Amniotic stem cell (primary cell): ENCODE data around the gene FOSL1.
A peak's percentile ranks its signal among the peaks of the same experiment; 100 is the strongest.

Source experiments
- DNase-seq: peaks from one replicate; lab custom pipeline; 2025; lab: John Stamatoyannopoulos, UW

The FOSL1 gene

DNA sequence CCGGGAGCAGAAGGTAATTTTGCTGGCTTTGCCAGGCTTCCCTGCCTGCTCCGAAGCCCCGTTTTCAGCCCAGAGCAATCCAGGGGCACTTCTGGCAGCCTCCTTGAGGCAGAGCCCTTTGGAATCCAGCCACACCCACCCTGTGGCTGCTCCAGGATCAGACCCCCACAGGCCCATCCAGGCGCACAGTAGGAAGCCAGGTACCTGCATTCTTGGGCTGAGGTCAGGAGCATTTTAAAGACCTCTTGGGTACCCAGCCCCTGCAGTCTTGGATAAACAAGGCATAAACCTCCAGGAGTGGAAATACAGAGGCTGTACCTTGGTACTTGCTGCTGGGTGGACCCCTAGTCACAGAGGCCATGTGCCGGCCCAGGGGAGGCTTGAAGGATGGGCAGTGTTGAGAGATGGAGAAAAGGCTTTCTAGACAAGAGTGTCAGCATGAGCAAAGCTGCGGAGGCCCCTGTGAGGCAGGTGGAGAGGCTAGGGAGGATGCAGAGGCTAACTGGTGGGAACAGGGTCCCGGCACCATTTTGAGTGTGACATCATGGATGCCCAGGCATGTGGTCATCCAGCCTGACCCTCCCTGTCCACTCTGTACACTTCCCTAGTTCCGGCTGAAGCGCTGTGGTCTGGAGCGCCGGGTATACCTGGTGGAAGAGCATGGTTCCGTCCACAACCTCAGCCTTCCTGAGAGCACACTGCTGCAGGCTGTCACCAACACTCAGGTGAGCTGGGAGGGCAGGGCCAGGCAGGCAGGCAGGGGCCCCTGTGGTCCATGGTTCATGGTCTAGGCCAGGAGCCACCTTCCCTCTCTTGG, 36.1 kb downstream of the FOSL1 start:
- no peak for DNase-seq

DNA sequence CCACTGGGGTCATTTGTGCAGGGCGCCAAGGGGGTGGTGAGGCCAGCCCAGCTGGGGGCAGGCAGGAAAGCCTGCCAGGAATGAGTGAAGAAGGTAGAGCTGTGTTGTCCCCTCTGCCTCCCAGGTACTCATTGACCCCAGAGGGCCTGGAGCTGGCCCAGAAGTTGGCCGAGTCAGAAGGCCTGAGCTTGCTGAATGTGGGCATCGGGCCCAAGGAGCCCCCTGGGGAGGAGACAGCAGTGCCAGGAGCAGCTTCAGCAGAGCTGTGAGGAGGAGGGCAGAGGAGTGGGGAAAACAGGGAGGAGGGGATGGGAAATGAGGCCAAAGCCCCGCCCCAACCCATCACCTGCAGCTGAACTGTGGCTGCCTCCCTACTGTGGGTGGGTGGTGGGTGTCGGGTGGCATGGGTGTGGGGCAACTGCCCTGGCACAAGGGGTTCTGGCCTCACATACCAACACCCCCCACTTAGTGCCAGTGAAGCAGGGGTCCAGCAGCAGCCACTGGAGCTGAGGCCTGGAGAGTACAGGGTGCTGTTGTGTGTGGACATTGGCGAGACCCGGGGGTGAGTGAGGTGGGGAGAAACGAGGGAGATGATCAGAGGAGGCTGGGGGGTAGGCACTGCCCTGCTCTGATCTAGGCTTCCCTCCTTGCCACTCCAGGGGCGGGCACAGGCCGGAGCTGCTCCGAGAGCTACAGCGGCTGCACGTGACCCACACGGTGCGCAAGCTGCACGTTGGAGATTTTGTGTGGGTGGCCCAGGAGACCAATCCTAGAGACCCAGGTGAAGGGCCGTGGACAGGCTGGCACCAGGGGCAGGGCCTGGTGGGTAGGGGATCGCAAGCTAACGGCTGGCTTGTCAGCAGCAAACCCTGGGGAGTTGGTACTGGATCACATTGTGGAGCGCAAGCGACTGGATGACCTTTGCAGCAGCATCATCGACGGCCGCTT, 37.0 kb downstream of the FOSL1 start:
- DNase-seq, result no peak

DNA sequence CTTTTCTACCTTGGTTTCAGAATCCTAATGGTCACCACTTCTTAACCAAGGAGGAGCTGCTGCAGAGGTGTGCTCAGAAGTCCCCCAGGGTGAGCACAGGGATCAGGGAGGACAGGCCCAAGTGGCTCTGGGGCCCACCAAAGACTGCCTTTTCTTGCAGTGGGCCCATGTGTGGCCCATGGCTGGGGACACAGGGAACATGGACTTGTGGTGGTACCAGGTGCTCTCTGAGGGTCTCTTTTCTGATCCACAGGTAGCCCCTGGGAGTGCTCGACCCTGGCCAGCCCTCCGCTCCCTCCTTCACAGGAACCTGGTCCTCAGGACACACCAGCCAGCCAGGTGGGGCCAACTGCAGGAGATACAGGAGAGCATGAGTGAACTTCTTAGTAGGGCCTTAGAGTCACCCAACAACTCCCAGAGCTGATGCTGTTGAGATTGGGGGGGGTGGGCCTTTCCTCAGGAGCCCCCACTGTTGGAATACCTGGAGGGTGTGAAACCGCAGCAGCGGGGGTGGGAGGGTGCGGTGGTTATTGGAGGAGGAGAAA, 37.9 kb downstream of the FOSL1 start:
- no peak for DNase-seq

DNA sequence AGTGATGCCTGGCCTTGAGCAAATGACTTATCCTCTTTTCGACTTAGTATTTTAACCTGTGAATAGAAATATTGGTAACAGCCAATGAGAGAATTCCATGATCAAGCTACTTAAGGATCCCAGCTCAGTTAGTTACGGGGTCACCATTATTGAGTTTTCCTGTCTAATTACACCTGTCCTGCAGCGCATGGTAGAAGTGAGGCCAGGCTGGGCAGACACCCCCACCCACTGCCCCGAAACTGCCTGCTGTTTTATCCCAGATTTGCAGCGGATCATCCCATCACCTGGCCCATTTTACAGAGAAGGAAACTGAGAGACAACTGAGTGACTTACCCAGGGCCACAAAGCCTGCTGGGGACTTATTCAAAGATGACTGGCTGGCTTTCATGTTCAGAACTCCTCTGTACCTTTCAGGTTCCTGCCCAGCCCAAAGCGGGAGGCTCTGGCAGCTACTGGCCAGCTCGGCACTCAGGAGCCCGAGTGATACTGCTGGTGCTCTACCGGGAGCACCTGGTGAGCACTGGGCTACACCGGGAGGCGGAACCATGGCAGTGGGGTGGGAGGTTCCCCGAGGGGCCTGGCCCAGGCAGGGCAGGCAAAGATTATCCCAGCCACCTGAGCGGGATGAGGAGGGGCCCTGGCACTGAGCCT, 38.5 kb downstream of the FOSL1 start:
- no peak for DNase-seq

DNA sequence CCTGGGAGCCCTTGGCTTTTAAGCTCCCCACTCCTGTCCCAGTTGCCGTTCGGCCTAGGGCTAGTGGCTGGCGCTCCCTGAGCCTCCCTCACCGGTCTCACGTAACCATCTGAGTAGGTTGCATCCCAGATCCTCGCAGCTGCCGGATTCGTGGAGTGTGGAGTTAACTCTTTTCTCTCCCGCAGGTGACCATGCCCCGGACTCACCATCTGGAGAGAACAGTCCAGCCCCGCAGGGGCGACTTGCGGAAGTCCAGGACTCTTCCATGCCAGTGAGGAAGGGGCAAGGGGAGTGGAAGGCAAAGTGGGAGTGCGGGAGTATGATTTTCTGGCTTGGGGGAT, 39.1 kb downstream of the FOSL1 start:
- DNase-seq, result no peak

DNA sequence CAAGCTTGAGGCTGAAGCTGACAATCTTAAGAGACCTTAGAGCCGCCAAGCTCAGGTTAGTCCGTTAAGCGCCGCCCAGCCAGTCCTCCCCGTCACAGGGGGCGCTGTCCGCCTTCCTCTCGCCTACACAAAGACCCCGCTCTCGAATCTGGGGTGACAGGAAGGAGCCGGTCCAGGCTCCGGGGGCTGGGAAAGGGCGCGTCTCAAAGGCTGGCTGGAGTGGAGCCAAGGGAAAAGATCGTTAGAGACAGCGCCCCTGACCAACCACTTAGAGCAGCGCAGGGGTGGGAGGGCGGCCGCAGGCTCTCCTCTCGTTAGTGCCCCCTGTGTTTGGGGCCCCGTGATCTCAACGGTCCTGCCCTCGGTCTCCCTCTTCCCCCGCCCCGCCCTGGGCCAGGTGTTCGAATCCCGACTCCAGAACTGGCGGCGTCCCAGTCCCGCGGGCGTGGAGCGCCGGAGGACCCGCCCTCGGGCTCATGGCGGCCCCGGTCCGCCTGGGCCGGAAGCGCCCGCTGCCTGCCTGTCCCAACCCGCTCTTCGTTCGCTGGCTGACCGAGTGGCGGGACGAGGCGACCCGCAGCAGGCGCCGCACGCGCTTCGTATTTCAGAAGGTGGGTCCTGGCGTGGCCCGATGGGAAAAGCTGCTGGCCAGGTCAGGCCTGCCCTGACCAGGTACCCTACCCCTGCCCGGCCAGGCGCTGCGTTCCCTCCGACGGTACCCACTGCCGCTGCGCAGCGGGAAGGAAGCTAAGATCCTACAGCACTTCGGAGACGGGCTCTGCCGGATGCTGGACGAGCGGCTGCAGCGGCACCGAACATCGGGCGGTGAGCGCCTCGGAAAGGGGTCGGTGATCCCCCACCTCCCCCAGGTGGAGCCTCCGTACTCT, 39.7 kb downstream of the FOSL1 start, which contains the start of gene MUS81:
MUS81 (plus strand) TSS at position 156 of the 887 bp plus-strand sequence; CDS start at position 477, 321 bp downstream.
- DNase-seq, result peak; percentile 98

DNA sequence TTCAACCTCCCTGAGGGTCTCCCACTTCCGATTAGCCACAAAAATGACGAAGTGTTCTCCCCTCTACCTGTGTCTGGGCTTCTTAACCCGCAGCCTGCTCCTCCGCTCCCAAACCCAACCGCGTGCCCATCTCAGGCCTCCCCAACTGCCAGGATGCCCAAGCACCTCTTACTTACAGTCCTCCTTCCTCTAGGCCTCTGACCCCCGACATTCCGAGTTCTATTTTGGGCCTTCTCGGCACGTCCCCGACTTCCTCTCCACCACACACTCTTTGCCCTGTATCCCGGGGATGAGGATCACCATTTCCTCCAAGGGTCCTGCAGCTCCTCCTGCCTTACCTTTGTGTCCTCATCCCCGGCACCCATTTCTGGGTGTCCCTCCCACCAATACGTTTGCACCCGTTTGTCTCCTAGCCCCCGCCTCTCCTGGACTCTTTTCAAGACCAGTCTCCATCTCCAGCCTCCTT, 40.3 kb downstream of the FOSL1 start:
- no peak for DNase-seq

DNA sequence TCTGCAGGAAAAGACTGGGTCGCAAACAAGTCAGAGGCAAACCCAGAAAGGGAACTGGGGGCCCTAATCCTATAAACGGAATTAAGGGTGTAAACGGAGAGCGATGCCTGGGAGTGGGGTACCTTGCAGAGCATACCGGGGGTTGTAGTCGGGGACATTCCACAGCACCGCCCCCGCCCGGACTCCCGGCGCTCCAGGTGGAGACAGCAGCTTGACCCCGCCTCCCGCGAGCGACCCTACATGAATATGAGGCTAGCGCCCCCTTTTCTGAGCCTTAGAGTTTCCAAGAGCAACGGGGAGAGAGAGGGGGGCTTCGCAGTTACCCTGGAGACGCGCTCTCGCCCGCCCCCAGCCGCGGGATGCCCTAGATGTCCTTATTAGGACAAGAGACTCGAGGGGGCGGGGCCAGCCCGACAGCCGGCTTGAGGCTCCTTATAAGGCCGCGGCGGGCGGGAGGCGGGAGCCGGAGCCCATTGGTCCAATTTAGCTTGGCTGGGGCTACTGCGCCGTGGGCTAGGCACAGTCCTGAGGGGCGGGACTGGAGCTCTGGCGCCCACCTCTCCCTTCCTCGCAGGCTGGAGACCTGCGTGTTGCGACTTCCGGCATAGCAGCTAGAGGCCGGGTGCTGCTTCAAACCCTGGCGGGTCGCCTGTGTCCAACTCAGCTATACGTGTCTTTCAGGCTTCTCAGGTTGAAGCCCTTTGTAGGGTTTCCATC, 40.9 kb downstream of the FOSL1 start:
- peak; percentile 95 for DNase-seq

DNA sequence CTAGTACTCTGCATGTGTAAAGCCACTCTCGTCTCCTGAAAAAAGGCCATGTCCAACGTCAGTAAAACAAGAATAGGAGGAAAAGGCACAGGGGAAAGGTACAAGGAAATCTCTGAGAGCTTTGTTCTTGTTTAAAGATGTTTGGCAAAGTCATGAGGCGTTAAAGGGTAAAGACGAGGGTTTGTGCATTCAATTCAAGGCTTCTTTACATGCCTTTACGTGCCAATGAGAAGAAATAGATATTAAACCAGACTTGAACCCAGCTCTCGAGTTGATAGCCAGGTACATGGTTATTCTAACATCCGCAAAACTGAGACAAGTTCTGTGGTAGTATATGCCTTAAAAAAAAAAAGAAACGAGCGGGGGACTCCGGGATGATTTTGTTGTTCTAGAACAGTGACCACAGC, 41.5 kb downstream of the FOSL1 start:
- DNase-seq, result no peak

DNA sequence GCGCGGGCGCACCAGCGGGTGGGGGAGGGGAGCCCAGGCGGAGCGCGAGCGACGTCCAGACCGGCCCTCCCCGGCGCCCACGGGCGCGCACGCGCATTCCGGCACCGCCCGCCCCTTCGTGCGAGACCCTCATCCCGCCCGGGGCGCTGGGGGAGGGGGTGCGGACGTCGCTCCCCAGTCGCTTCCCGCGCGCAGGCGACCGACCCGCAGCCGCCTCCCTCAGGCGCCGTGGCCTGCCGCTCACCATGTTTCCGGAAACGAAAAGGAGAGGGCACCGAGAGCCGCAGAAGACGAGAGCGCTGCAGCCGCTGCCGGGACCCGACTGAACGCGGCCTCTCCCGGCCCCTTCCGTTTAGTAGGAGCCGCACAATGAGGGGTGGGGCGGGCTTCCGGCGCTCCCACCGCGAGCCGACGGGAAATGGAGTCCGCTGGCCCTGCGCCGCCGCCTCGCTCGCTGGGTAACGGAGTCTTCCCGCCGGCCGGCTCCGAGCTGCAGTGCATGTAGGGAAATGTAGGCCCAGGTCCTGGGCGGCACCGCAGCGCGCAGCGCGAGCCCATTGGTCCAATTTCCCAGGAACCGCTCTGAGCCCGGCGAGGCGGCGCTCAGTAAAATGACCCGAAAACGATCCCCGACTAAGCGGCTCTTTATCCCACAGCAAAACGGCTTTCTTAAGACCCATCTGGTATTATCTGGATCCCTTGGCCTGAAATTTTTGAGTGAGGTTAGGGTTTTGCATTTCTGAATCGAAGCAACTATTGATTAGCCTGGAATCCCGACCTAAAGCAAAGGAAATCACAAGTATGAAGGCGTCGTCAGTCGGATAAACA, 42.1 kb downstream of the FOSL1 start, which contains the start of gene CFL1:
CFL1 (minus strand) TSS at position 328 of the 828 bp plus-strand sequence; CDS start at position 247, 81 bp downstream.
- peak; percentile 95 for DNase-seq

DNA sequence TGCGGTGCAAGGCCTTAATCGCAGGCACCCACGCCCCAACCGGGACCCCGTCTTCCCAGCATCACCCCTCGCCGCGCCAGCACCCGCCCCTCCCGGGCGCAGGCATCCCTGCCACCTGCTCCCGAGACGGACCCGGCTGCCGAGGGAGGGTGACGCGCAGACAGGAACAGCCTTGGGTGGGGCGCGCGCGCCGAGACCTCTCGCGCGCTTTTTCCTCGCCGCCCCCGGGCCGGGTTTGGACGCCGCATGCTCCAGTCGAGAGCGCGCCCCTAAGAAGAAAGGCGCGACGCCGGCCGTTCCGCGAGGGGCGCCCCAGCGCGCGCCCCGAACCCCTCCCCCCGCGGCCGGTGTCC, 42.7 kb downstream of the FOSL1 start:
- DNase-seq, result no peak

DNA sequence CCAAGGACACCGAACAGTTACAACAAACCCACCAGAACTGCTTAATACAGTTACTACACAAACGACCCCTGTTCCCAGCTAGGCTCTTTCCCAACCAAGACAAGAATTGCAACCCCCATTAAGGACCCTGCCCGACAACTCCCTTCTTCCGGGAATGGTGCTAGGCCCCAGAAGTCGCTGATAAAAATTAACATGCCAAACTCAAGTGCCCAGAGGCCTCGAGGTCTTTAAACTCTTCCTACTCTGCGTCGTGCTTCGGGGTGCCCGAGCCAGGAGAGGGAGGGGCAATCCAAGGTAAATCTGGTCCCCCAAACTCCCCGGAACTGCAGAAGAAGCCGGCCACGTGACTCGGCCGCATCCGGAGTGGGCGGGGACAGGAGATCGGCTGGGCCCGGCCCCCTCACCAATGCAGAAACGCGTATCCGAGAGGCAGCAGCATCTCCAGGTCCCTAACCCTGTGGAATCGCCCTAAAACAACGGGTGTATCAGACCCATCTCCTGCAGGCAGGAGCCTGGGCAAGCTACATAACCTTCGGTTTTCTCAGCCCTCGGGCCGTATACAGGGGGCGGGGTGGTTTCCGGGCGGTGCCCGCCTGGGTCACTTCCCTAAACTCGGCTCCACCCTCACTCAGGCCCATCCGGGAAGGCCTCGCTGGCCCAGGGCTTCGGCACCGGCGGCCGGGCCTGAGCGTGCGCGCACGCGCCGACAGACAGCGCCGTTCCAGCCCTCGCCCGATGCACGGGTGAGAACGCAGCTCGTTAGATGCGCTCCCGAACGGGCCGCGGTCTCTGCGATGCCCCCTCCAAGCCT, 43.3 kb downstream of the FOSL1 start:
- DNase-seq, result no peak

DNA sequence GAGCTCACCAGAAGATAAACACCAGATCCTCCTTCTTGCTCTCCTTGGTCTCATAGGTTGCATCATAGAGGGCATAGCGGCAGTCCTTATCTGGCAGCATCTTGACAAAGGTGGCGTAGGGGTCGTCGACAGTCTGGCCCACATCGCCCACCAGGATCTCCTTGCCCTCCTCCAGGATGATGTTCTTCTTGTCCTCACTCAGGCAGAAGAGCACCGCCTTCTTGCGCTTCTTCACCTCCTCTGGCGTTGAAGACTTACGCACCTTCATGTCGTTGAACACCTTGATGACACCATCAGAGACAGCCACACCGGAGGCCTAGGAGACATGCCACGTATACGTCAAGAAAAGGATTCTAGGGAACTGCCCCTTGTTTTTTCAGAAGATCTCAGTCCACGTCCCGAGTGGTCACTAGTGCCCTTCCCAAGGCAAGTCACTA, 44.2 kb downstream of the FOSL1 start:
- no peak for DNase-seq

DNA sequence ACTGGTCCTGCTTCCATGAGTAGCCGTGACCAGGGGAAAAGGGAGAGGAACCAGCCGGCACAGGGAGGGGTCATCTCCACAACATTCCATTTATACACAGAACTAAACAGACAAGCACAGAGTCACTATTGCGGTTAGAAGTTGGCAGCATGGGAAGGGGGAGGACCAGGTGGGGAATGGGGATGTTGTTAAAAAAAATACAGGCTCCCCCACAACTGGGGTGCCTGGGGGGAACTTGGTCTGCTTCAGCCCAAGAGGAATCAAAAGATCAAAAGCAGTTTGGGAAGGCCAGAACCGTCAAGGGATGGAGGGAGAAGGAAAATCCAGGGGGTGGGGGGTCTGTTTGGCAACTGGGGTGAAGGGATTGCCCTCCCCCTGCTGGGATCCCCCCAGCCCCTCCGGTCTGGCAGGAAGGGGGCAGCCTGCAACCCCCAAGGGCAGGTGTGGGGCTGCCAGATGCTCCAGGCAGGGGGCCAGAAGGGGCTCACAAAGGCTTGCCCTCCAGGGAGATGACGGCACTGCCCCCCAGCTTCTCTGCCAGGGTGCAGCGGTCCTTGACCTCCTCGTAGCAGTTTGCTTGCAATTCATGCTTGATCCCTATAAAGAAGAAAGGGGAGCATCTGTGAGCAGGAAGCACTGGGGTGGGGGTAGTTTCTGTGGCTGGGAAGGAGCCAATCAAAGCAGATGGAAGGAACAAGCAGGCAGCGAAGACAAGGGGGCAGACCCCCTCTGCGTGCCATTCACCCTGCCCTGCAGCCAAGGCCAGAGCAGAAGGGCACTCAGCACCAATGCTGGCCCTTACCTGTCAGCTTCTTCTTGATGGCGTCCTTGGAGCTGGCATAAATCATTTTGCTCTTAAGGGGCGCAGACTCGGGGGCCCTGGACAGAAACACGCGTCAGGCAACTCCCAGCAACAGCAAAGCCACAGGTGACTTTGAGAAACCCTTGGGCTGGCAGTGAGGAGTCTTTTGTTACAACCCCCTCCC, 45.0 kb downstream of the FOSL1 start:
- no peak for DNase-seq

DNA sequence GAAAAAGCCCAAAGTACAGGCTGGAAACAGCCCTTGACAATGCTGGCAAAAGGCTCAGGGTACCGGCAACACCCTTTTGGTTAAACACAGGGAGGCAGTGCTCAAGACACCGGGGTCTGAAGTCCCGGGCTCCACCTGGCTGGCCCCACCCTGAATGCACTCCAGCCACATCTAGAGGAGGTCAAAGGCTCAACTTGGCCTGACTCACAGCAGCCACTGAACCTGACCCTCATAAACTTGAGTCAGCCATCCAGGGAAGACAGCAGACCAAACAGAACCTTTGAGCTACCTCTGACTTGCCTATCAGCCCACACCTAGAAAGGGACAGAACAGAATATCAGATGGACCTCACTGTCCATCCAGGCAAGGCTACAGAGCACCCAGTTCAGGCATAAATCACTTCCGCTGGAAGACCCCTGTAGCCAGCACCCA, 46.0 kb downstream of the FOSL1 start:
- no peak for DNase-seq

DNA sequence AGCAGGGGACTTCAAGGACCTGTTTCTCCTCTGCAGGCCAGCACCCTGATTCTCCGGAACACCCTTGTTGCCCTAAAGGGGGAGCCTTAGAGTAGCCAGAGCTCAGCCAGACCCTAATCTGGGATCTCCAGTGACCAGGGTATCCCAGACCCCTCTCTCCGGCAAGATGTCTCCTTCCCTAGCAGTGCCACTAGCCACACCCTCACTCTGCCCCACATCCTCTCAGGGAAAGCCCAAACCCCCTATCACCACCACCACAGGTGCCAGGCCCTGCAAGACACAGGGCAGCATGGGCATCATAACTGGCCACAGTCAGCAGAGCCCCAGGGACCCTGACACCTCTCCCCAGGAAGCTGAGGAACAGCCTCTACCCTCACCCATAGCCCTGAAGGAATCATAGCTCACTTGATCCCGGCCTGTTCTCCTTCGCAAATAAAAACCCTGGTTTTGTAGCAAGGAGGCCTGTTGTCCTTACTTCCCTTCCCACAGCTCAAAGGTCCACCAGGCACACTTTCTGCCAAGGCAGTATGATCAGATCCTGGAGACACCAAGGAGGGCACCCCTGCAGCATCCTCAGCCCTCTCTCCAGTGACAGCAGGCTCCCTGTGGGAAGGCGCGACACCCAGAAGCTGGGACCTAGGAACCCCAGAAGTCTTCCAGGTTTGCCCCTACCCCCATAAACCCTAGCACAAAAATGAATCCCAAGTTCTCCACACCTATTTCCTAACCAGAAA, 46.8 kb downstream of the FOSL1 start:
- DNase-seq, result no peak
